SU-DHL-6 (cell line): Measurements from ENCODE around the gene MDM4.

ENCODE experiments used
- H2AFZ ChIP-seq: fragments of 200-600 bp; sonication (generic); 2 replicates; pipeline ENCODE4 v1.6.1; 2014; ENCODE audit warnings: low read depth, mild to moderate bottlenecking, moderate library complexity, mixed read lengths, antibody characterized with exemption, low read length; ENCODE audit not compliant: severe bottlenecking
- H3F3A ChIP-seq: fragments of 200-600 bp; shearing (Covaris generic); 2 replicates; pipeline ENCODE4 v1.6.0; 2016; ENCODE audit warnings: antibody characterized with exemption, mild to moderate bottlenecking; ENCODE audit not compliant: insufficient read depth
- H3K27ac ChIP-seq: fragments of 200-600 bp; sonication (generic); 2 replicates; pipeline ENCODE4 v1.5.1; 2016; ENCODE audit warnings: low read depth, mild to moderate bottlenecking, low read length, moderate library complexity, mixed read lengths
- H3K27me3 ChIP-seq: fragments of 200-600 bp; sonication (generic), shearing (Covaris generic); 2 replicates; pipeline ENCODE4 v1.6.0; 2014; ENCODE audit warnings: mild to moderate bottlenecking, low read length
- H3K36me3 ChIP-seq: fragments of 200-600 bp; sonication (generic); 2 replicates; pipeline ENCODE4 v1.6.1; 2014; ENCODE audit warnings: mild to moderate bottlenecking, low read length, mixed read lengths
- H3K4me2 ChIP-seq: fragments of 300-600, 200-600 bp; shearing (Covaris generic), sonication (generic); 2 replicates; pipeline ENCODE4 v1.6.0; 2014; ENCODE audit warnings: low read length, low read depth, mild to moderate bottlenecking; ENCODE audit not compliant: poor library complexity, severe bottlenecking
- H3K4me3 ChIP-seq: fragments of 200-600 bp; sonication (generic); 2 replicates; pipeline ENCODE4 v1.5.1; 2014; ENCODE audit warnings: antibody characterized with exemption, low read length, mild to moderate bottlenecking, mixed read lengths; ENCODE audit not compliant: insufficient read depth, poor library complexity, severe bottlenecking
- H3K79me2 ChIP-seq: fragments of 200-600 bp; sonication (generic); 2 replicates; pipeline ENCODE4 v1.6.1; 2014; ENCODE audit warnings: mild to moderate bottlenecking, low read length, moderate library complexity; ENCODE audit not compliant: insufficient read depth
- H3K9ac ChIP-seq: fragments of 200-600 bp; sonication (generic); 2 replicates; pipeline ENCODE4 v1.7.0; 2014; ENCODE audit warnings: mild to moderate bottlenecking, low read length
- H3K9me2 ChIP-seq: fragments of 200-600 bp; sonication (generic); replicated peaks from 2 replicates; pipeline ENCODE4 v1.6.1; 2014; ENCODE audit warnings: low read length; ENCODE audit not compliant: insufficient read depth
- H3K9me3 ChIP-seq: fragments of 200-600 bp; sonication (generic); 2 replicates; pipeline ENCODE4 v1.6.1; 2014; ENCODE audit warnings: low read length, mixed read lengths; ENCODE audit not compliant: insufficient read depth
- H4K20me1 ChIP-seq: fragments of 200-600 bp; sonication (generic); 2 replicates; pipeline ENCODE4 v1.6.1; 2014; ENCODE audit warnings: low read depth, mild to moderate bottlenecking, antibody characterized with exemption, low read length, moderate library complexity, mixed read lengths
- EZH2phosphoT487 ChIP-seq: fragments of 200-600 bp; sonication (generic), shearing (Covaris generic); conservative IDR thresholded peaks from 2 replicates; pipeline ENCODE4 v1.6.1; 2018; ENCODE audit warnings: mild to moderate bottlenecking, antibody characterized with exemption, low read length, moderate library complexity, mixed read lengths
- TF ChIP-seq, protein P1 (sequence below): fragments of 200-600 bp; sonication (generic); IDR thresholded peaks from one replicate; pipeline ENCODE4 v1.5.1; 2017; ENCODE audit warnings: antibody characterized with exemption, mild to moderate bottlenecking, low read length, moderate library complexity; ENCODE audit not compliant: insufficient read depth, poor library complexity, severe bottlenecking

Gene MDM4

DNA sequence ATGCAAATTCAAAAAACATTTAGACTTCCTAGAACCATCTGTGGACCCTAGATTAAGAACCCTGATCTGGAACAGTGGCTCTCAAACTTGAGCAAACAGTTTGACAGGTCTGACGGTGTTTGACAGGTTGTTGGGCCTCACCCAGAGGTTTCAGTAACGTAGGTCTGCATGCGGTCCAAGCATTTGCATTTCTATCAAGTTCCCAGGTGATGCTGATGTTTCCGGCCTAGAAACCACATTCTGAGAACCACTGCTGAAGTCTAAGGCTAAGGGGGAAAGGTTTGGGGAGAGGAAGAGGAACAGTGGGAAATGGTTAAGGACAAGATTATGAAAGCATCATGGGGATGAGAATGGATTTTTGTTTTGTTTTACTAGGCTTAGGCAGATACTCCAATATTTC is 48.6 kb downstream of the MDM4 start:
- Histone ChIP-seq H3K4me2 (peak overlapping the region; percentile 14), H3K36me3 (no peaks in the 10 kb centered on the region), H4K20me1 (no peaks in the 10 kb centered on the region), H3K9ac (no peak overlapping the region), H3K4me3 (no peak overlapping the region), H3K9me2 (no peaks in the 10 kb centered on the region), H3F3A (peaks cover 10% of the 10 kb centered on the region; the same call in 1 of the 2 replicates), H2AFZ (no peak overlapping the region), H3K9me3 (no peaks in the 10 kb centered on the region), H3K79me2 (no peaks in the 10 kb centered on the region), H3K27ac (peak overlapping the region; percentile 38), H3K27me3 (no peaks in the 10 kb centered on the region)
- TF ChIP-seq, protein P1, sequence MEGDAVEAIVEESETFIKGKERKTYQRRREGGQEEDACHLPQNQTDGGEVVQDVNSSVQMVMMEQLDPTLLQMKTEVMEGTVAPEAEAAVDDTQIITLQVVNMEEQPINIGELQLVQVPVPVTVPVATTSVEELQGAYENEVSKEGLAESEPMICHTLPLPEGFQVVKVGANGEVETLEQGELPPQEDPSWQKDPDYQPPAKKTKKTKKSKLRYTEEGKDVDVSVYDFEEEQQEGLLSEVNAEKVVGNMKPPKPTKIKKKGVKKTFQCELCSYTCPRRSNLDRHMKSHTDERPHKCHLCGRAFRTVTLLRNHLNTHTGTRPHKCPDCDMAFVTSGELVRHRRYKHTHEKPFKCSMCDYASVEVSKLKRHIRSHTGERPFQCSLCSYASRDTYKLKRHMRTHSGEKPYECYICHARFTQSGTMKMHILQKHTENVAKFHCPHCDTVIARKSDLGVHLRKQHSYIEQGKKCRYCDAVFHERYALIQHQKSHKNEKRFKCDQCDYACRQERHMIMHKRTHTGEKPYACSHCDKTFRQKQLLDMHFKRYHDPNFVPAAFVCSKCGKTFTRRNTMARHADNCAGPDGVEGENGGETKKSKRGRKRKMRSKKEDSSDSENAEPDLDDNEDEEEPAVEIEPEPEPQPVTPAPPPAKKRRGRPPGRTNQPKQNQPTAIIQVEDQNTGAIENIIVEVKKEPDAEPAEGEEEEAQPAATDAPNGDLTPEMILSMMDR = no peak
- TF ChIP-seq EZH2phosphoT487 = no peak

DNA sequence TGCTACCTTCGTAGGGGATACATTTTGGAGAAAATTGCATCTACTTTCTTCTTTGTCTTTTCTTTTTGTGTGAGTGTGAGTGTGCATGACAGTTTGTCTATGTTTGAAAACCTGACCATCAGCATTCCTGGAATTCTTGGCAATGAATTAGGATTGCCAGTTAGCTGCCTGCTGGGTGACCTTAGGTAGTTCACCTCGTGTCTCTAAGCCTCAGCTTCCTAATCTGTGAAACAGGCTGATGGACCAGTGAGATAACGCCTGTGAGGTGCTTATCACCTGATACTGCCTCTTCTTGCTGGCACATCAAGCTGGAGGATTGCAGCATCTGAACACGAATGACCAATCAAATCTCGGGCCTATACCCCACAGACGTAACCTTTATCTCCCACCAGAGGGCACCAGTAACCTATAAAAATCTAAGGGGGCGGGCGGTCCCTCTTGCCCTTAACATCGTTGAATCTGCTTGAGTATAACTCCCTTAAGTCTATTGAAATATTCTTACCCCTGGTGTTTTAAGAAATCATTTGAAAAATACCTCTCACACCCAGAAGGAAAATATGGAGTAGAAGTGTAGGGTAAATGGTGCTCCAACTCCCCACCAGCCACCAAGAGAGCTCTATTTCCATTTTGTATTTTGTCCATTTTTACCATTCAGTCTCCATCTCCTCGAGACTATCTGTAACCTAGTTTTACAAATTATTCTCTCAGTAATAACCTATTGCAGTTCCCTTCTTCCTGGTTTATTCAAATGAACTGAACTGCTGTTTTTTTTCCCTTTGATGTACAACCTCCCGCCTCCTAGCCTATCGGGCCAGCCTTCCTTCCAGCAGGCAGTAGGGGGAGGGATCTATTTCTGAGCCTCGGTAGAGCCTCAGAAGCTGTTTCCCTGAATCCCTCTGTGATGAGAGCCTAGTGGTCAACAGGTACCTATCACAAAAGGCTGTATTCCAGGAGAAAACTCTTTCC is 49.7 kb downstream of the MDM4 start:
- H3K9me2 ChIP-seq = no peaks in the 10 kb centered on the region
- H3K36me3 ChIP-seq = no peaks in the 10 kb centered on the region
- no peak overlapping the region for H3K9ac ChIP-seq
- H3K27me3 ChIP-seq = no peaks in the 10 kb centered on the region
- no peak overlapping the region for H2AFZ ChIP-seq
- H3K27ac ChIP-seq = no peak overlapping the region
- no peaks in the 10 kb centered on the region for H3K79me2 ChIP-seq
- TF ChIP-seq EZH2phosphoT487 = no peak
- TF ChIP-seq, protein P1 = peak; percentile 66
- H3K4me2 ChIP-seq = no peak overlapping the region
- no peaks in the 10 kb centered on the region for H4K20me1 ChIP-seq
- H3K4me3 ChIP-seq = no peak overlapping the region
- H3K9me3 ChIP-seq = no peaks in the 10 kb centered on the region
- peaks cover 10% of the 10 kb centered on the region; the same call in 1 of the 2 replicates for H3F3A ChIP-seq

DNA sequence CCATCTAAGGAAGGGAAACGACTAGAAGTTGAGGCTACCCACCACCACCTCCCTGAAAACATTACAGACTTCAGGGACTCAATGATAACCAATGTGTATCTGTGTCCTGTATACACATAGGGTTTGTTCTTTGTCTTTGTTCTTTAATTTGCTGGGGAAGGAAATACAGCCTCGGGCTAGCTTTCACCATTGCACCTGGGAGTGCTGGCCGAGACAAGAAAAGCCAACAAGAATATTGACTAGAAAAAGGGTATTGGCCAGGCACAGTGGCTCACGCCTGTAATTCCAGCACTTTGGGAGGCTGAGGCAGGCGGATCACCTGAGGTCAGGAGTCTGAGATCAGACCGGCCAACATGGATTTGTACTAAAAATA is 50.4 kb downstream of the MDM4 start:
- Histone ChIP-seq H3K36me3 (no peaks in the 10 kb centered on the region), H3K9ac (no peak overlapping the region), H3K79me2 (no peaks in the 10 kb centered on the region), H3K27ac (no peak overlapping the region), H3K9me3 (no peaks in the 10 kb centered on the region), H3K27me3 (no peaks in the 10 kb centered on the region), H3K4me3 (no peak overlapping the region), H3K4me2 (no peak overlapping the region), H3K9me2 (no peaks in the 10 kb centered on the region), H3F3A (peaks cover 10% of the 10 kb centered on the region; the same call in 1 of the 2 replicates), H2AFZ (no peak overlapping the region), H4K20me1 (no peaks in the 10 kb centered on the region)
- no peak for TF ChIP-seq EZH2phosphoT487
- TF ChIP-seq, protein P1 = no peak
